ENCODE data around the gene ZNF503.

- TF ChIP-seq CTCF (conservative IDR thresholded peaks at IDR 0.05; ENCODE audit: low read depth, low read length) (no peak), EZH2 (IDR thresholded peaks at IDR 0.05; ENCODE audit: low read length, unreplicated experiment) (no peak)
Measured at GRCh38 chr10:75441682-75442081, 40.1 kb upstream of the ZNF503 start.

Data from PC-3 (cell line).